ENCODE measurements around the gene SLC13A5. TPM values are rescaled to one million over a fixed set of nuclear protein-coding genes. Genes with fewer than 3 reads are reported as not detected.

Gene SLC13A5
- total RNA-seq, 1 experiment from 2014 or later = 3.1 TPM

- no peak for TF ChIP-seq CTCF (IDR thresholded peaks at IDR 0.05; ENCODE audit: unreplicated experiment)
- H3K4me1 Mint-ChIP-seq (ENCODE audit: low read depth, unreplicated experiment) = peaks cover 15% of the 10 kb centered on the region
- peak overlapping the region; percentile 70 for H3K27ac Mint-ChIP-seq (ENCODE audit: unreplicated experiment)
- intact Hi-C loops (cut with micrococcal nuclease; ENCODE audit: unreplicated experiment) = no loop called here
- no peaks in the 10 kb centered on the region for H3K27me3 Mint-ChIP-seq (ENCODE audit: unreplicated experiment)
- CTCF ChIA-PET = no interaction called here
- H3K9me3 Mint-ChIP-seq (ENCODE audit: low read depth, unreplicated experiment) = no peaks in the 10 kb centered on the region
- BruUV-seq (replicated peaks) = no TSS peak
- no peak overlapping the region for H3K4me3 Mint-ChIP-seq (ENCODE audit: low read depth, unreplicated experiment)
- peaks cover 11% of the 10 kb centered on the region for H3K36me3 Mint-ChIP-seq (ENCODE audit: insufficient read depth, unreplicated experiment)
- no peak for DNase-seq
These were observed 41.7 kb downstream of the SLC13A5 start for GRCh38 chr17:6671431-6671830.

DNA sequence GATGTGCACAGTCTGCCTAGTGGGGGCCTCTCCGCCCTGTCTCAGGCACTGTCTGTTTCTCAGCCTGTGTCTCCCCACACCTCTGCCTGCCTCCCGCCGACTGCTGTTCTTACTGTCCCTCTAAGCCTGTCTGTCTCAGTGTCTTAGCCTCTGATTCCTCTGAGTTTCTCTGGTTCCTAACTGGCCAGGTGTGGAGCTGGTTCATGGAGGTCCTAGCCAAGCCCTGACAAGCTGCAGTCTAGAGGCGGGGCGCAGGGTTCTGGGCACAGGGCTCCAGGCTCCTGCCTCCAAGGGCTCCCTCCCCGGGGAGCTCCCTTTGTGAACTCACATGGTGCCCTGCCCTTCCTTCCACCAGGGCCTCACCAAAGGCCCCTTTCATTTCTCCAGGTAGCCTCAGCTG is 42.2 kb downstream of the SLC13A5 start:
- intact Hi-C loops (cut with micrococcal nuclease; ENCODE audit: unreplicated experiment) = no loop called here

DNA sequence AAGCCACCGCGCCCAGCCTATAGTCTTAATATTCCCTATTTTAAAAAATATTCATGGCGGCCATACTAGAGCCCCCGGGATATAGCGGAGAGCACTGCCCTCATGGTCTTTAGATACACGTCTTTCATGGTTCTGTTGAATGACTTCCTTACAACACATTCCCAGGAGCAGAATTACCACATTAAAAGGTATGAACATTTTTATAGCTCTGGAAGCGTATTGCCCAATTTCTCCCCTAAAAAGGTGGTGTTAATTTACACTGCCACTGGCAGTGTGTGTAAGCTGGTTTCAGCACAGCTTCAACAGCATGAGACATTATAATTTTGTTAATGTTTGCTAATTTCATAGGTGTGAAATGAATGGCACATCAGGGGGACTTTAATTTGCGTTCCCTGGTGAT is 42.6 kb downstream of the SLC13A5 start:
- Mint-ChIP-seq H3K4me1 (ENCODE audit: low read depth, unreplicated experiment) (peaks cover 15% of the 10 kb centered on the region), H3K36me3 (ENCODE audit: insufficient read depth, unreplicated experiment) (peaks cover 11% of the 10 kb centered on the region), H3K9me3 (ENCODE audit: low read depth, unreplicated experiment) (no peaks in the 10 kb centered on the region), H3K27me3 (ENCODE audit: unreplicated experiment) (no peaks in the 10 kb centered on the region), H3K4me3 (ENCODE audit: low read depth, unreplicated experiment) (no peak overlapping the region), H3K27ac (ENCODE audit: unreplicated experiment) (peak overlapping the region; percentile 70)
- BruUV-seq (replicated peaks) = no TSS peak
- TF ChIP-seq CTCF (IDR thresholded peaks at IDR 0.05; ENCODE audit: unreplicated experiment) = no peak
- CTCF ChIA-PET = interaction anchor here (1.0 kb wide), 1 partner anchor 179 kb away, joined by 4 read pairs; no protein-coding TSS in a partner anchor
- intact Hi-C loops (cut with micrococcal nuclease; ENCODE audit: unreplicated experiment) = no loop called here
- no peak for DNase-seq

More for the DNA sequence above, 42.2 kb downstream of the SLC13A5 start:
- CTCF ChIA-PET = no interaction called here
- no peak for TF ChIP-seq CTCF (IDR thresholded peaks at IDR 0.05; ENCODE audit: unreplicated experiment)
- Mint-ChIP-seq H3K4me3 (ENCODE audit: low read depth, unreplicated experiment) (no peak overlapping the region), H3K9me3 (ENCODE audit: low read depth, unreplicated experiment) (no peaks in the 10 kb centered on the region), H3K36me3 (ENCODE audit: insufficient read depth, unreplicated experiment) (peaks cover 11% of the 10 kb centered on the region), H3K27ac (ENCODE audit: unreplicated experiment) (peak overlapping the region; percentile 70), H3K27me3 (ENCODE audit: unreplicated experiment) (no peaks in the 10 kb centered on the region), H3K4me1 (ENCODE audit: low read depth, unreplicated experiment) (peaks cover 15% of the 10 kb centered on the region)
- BruUV-seq (replicated peaks) = no TSS peak
- no peak for DNase-seq

- DNase-seq = peak; percentile 77
- Mint-ChIP-seq H3K36me3 (ENCODE audit: insufficient read depth, unreplicated experiment) (peaks cover 11% of the 10 kb centered on the region), H3K4me1 (ENCODE audit: low read depth, unreplicated experiment) (peaks cover 15% of the 10 kb centered on the region), H3K27ac (ENCODE audit: unreplicated experiment) (peak overlapping the region; percentile 85), H3K27me3 (ENCODE audit: unreplicated experiment) (no peaks in the 10 kb centered on the region), H3K9me3 (ENCODE audit: low read depth, unreplicated experiment) (no peaks in the 10 kb centered on the region), H3K4me3 (ENCODE audit: low read depth, unreplicated experiment) (peak overlapping the region; percentile 68)
- CTCF ChIA-PET = interaction anchor here (1.0 to 1.4 kb wide), 4 partner anchors 14 to 335 kb away, joined by 3 to 4 read pairs (median 3); partner anchors contain the start of gene SLC13A5
- BruUV-seq (replicated peaks) = TSS peak; percentile 85
- intact Hi-C loops (cut with micrococcal nuclease; ENCODE audit: unreplicated experiment) = loop anchor here (5.0 kb wide), 3 partner anchors 173 to 338 kb away; no protein-coding TSS in a partner anchor
- no peak for TF ChIP-seq CTCF (IDR thresholded peaks at IDR 0.05; ENCODE audit: unreplicated experiment)
These were observed 43.5 kb downstream of the SLC13A5 start for GRCh38 chr17:6669479-6670212.
